HPDE6-E6E7 (cell line): ENCODE results near the gene TGFBR2.
A peak's percentile ranks its signal among the peaks of the same experiment; 100 is the strongest.

Experiments used
- DNase-seq: peaks from one replicate; pipeline ENCODE4 v3.0.0; 2011; ENCODE audit warnings: missing footprints; ENCODE audit errors: extremely low spot score

The TGFBR2 gene

GRCh38 chr3:30692498-30693130 lies 86.2 kb downstream of the TGFBR2 start:
- DNase-seq, result no peak

DNA sequence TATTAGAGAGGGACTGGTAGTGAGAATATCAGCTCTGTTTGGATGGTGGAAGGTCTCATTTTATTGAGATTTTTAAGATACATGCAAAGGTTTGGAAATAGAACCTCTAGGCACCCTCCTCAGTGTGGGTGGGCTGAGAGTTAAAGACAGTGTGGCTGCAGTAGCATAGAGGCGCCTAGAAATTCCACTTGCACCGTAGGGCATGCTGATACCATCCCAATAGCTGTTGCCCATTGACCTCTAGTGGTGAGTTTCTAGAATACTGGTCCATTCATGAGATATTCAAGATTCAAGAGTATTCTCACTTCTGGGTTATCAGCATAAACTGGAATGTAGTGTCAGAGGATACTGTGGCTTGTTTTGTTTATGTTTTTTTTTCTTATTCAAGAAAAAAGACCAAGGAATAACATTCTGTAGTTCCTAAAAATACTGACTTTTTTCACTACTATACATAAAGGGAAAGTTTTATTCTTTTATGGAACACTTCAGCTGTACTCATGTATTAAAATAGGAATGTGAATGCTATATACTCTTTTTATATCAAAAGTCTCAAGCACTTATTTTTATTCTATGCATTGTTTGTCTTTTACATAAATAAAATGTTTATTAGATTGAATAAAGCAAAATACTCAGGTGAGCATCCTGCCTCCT lies 87.2 kb downstream of the TGFBR2 start:
- peak; percentile 5 for DNase-seq

GRCh38 chr3:30694148-30694547 lies 87.7 kb downstream of the TGFBR2 start:
- no peak for DNase-seq

- no peak for DNase-seq
Observed at GRCh38 chr3:30694668-30695067, 88.3 kb downstream of the TGFBR2 start.

DNA sequence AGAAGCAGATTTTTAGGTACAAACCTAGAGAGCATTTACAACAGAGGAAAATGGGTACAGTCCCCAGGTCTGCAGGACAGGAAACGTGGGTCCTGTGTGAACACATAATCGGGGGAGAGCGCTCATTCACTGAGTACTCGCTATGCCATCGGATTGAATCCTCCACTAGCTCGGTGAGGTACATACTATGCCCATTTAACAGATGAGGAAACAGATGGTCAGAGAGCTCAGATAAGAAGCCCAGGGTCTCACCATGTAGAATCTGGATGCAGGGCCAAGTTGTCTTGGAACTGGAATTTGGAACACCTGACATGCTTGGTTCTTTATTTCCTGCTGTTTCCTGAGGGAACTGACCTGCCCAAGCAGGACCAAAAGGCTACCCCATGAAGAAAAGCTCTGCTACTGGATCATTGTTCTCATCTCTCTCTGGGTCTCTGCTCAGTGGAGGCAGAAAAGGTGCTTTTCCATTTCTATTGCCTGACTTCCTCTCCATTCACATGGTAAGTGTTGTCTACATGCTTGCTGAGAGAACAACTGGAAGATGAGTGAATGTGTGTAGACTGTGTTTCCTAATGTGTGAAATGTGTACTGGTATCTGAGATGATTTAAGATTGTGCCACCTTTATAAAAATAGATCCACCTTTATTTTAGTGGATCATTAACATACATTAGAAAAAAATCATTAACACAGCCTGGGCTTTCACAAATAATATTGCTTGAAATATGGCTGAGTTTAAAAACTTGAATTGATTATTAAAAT lies 89.1 kb downstream of the TGFBR2 start:
- no peak for DNase-seq

DNA sequence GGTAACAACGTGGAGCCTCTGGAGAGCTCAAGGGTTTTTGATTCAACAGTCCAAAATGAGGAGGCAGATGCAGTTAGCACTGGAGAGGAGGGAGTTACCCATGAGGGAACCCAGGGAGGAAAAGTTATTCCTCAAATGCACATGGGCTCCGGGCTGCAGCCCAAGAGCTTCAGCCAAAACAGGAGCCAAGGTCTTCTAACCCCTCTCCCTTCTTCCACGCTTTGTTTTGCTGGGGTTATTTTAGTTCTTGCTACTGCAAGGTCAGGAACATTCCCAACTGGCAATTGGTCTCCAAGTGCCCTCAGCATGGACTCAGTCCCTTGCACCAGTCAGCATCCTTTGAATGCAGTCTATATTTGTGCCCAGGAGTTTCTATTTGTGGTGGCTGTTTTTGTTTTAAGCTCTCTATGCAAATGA lies 90.0 kb downstream of the TGFBR2 start:
- no peak for DNase-seq

DNA sequence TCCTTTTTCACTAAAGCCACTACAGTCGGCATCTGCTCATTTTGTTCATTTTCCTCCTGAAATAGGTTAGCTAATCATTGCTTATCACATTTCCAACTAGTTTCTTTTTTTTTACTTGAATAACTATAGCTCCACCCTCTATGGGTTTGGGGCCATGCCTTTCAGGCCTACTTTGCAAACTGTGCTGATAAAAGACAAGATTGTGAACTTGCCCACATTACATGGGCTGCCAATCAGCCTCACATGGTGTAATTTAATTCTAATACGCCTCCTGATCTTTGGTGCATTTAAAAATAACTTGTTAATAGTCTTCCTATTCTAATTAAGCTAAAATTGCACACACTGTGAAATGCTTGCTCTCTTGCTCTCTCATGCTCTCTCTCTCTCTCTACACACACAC lies 90.5 kb downstream of the TGFBR2 start:
- DNase-seq, result no peak

DNA sequence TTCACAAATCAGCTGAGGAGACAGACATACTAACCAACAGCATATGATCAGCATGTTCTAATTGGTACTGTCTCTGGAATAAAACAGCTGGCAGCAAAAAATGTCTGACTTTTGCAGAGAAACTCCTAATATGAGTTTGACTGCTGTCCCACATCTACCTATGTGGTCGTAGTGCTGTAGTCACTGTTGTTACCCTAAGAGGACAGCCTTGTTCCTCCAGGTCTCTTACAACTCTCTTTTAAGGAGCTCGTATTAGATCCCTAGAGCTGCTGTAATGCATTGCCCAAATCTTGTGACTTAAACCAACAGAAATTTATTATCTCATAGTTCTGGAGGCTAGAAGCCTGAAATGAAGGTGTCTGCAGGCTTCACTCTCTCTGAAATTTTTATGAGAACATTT lies 92.1 kb downstream of the TGFBR2 start:
- DNase-seq, result no peak

- no peak for DNase-seq
Observed at GRCh38 chr3:30699927-30700326, 93.5 kb downstream of the TGFBR2 start.

GRCh38 chr3:30700702-30701321 lies 94.4 kb downstream of the TGFBR2 start:
- DNase-seq, result no peak

DNA sequence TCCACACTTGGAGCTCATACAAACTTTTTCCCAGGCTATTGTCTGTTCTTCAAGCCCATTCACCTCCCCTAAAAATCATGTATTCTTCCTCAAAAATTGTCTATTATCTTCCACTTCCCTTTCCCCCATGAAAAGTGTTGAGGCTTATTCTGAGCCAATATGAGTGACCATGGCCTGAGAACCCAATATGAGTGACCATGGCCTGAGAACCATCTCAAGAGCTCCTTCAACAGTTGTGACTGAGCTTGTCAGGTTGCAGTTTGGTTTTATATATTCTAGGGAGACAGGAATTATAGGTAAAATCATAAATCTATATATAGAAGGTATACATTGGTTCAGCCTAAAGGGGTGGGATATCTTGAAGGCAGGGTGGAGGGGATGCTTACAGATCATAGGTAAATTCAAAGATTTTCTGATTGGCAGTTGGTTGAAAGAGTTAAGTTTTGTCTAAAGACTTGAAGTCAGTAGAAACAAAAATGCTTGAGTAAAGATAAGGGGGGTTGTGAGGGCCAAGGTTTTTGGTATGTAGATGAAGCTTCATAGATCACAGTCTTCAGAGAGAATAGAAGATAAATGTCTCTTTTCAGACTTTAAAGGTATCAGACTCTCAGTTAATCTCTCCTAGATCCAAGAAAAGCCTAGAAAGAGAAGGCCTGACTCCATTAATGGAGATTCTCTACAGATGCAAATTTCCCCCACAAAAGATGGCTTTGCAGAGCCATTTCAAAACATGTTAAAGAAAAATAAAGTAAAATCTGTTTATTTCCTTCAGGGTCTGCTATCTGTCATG lies 95.8 kb downstream of the TGFBR2 start:
- DNase-seq, result no peak

DNA sequence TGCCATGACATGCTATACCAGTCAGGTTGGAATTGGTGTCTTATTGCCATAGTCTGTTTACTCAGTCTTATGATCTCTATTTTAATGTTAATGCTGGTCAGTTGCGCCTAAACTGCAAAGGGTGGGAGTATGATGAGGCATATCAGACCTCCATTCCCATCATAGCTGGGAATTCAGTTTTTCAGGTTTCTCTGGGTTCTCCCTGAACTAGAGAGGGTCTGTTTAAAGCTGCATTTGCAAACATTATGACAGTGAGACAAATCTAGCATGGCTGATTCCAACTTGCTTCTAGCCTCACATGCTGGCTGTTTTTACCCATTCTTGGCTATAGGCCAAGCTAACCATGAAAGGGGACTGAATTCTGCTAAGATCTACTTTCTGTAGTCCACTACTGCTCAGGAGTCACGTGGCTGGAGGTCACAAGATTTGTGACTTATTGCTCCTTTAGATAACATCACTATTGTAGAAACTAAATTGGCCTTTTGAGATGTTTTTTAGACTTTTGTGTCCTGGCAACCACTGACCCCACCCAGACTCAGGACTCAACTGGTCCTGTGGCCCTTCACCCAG lies 96.5 kb downstream of the TGFBR2 start:
- no peak for DNase-seq

GRCh38 chr3:30704931-30705890 lies 98.8 kb downstream of the TGFBR2 start:
- no peak for DNase-seq

- no peak for DNase-seq
Observed at GRCh38 chr3:30707825-30708224, 101.4 kb downstream of the TGFBR2 start.

DNA sequence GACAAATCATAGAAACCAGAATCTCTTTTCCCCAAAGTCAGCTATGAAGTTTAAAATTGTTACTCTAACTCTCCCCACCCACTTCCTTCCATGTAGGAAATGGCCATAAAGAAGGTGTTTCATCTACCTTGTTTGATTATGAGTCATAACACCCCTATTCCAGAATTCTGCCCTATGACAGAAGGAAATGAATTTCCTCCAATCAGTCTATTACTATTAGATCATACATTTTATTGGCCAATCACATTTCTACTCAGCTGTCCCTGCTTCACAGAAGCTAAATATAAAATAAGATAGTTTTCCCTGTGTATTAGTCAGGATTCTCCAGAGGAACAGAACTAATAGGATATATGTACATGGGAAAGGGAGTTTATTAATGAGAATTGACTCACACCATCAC lies 102.1 kb downstream of the TGFBR2 start:
- DNase-seq, result no peak

DNA sequence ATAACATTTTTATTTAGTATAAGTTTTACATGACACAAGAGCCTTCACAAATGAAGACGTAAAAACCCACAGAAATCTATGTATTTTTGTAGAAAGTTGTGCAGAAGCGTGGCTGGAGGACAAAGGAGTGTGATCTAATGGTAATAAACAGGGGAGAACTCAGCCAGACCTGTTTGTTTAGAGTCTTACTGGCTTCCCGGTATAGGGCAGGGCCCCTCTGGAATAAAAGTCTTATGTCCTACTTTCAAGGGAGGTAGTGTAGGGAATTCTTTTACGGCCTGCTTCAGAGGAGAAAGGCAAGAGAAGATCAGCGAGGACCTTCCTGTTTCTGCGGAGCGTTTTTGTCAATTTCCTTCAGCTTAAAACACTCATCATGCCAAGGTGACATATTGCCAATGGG lies 103.6 kb downstream of the TGFBR2 start:
- no peak for DNase-seq

DNA sequence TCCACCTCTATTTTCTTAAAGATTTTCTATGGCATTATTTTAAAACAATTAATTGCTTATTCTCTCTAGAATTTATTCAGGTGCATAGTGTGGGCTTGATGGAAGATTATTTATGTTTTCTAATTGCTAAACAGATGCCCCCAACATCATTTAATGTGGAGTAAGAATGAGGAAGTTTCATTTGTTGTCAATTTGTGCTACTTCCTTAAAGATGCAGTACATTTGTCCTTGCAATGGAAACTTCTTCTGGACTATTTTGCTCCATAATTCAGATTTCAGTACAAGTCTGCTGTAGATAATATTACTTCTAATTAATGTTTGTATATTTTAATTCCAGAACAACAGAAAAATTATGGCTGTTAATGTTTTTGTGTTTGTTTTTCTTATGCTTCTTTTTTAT lies 104.8 kb downstream of the TGFBR2 start:
- no peak for DNase-seq

DNA sequence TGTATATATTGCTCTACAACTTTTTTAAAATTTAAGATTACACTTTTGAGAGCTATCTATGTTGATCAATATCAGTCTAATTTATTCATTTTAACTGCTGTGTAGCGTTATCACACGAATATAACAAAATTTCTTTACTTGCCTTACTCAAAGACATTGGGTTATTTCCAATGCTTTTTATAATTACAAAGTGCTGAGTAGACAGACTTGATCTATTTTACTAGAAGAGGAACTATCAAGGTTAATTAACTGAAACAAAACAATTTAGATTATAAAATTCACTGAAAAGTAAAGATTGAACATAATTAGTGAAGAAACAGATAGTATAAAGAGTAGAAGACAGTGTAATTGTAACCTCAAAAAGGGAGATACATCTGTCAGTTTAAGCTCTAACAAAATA lies 105.5 kb downstream of the TGFBR2 start:
- no peak for DNase-seq

DNA sequence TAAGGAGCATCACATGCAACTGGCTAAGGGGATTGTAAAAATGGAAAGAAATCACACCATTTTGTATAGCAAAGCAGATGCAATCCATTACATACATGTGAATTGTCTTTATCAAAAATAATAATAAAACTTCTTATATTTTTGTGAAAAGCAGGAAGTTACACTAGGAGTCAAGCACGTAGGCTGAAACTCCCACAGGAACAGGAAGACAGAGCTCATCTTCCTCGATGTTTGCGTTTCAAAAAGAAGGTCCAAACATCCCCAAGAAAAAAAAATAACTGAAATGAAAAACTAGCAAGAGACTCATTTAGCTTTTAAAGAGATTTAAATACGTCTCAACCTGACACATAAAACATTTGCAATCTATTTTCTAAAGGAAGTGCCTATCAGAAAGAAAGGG lies 106.6 kb downstream of the TGFBR2 start:
- no peak for DNase-seq

- DNase-seq, result no peak
Observed at GRCh38 chr3:30713885-30714503, 107.6 kb downstream of the TGFBR2 start.
